ENCODE data around the gene DGKZ.
"Not testable (repeated sequence)": the region's sequence is repeated elsewhere in the genome, so short reads cannot be mapped to it uniquely, and the experiment has no call there.

The DGKZ gene

DNA sequence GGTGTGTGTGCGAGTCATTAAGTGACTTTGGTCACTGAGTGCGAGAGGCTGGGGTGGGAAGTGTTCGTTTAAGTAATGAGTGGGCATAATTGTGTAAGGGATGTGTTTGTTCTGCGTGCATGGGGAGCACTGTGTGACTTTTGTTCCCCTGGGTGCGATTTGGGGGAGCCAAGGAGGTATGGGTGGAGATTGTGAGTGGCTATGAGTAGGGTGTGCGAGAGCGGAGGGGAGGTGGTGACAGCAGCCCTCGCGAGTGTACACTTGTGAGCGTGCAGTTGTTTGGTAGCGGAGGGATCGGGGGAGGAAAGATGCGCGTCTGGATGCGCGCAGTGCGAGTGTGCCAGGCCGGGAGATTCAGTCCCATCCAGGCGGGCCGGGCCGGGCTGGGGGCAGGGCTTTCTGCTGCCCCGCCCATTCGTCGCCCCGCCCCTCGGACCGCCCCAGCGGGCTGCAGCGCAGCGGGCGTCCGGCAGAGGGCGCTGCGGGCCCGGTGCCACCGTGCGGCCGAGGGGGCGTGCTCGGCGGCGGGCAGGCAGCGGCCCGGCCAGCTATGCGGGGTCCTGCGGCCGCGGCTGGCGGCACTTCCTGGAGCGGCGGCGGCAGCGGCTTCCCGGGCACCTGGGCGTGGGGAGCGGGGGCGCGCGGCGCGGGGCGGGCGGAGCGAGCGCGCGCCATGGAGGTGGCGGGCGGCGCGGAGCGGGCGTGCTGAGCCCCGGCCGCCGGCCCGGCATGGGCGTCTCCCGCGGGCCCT lies at the start of gene DGKZ:
Gene DGKZ (plus strand): TSS at position 578 of the 751 bp plus-strand sequence. CDS start 197 bp downstream, outside the sequence.
- Histone ChIP-seq H3K36me3 (peaks cover 23% of the 10 kb centered on the region), H3K4me1 (ENCODE audit: control insufficient read depth in 1 of 2, insufficient read depth in 1 of 2, low read depth in 1 of 2, low read length in 1 of 2) (peaks cover 89 to 94% of the 10 kb centered on the region in 2 experiments)
- TF ChIP-seq, protein P1, sequence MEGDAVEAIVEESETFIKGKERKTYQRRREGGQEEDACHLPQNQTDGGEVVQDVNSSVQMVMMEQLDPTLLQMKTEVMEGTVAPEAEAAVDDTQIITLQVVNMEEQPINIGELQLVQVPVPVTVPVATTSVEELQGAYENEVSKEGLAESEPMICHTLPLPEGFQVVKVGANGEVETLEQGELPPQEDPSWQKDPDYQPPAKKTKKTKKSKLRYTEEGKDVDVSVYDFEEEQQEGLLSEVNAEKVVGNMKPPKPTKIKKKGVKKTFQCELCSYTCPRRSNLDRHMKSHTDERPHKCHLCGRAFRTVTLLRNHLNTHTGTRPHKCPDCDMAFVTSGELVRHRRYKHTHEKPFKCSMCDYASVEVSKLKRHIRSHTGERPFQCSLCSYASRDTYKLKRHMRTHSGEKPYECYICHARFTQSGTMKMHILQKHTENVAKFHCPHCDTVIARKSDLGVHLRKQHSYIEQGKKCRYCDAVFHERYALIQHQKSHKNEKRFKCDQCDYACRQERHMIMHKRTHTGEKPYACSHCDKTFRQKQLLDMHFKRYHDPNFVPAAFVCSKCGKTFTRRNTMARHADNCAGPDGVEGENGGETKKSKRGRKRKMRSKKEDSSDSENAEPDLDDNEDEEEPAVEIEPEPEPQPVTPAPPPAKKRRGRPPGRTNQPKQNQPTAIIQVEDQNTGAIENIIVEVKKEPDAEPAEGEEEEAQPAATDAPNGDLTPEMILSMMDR (IDR thresholded peaks at IDR 0.05), result peak; percentile 99

GRCh38 chr11:46298699-46299433 lies 48.4 kb upstream of the DGKZ start:
- Histone ChIP-seq H3K27ac (no peak overlapping the region), H3K27me3 (peaks cover 64% of the 10 kb centered on the region), H3K9me3 (no peaks in the 10 kb centered on the region), H3K4me3 (ENCODE audit: low read depth in 1 of 2, low read length in 1 of 2) (no peak overlapping the region), H3K4me1 (ENCODE audit: control insufficient read depth in 1 of 2, insufficient read depth in 1 of 2, low read depth in 1 of 2, low read length in 1 of 2) (peaks cover 8 to 11% of the 10 kb centered on the region in 2 experiments), H3K36me3 (no peaks in the 10 kb centered on the region)
- TF ChIP-seq, protein P1 (IDR thresholded peaks at IDR 0.05), result no peak

More for the DNA sequence above, at the start of gene DGKZ:
- peak within 1 kb of the TSS; percentile 94 for H3K27ac ChIP-seq
- no peaks in the 10 kb centered on the region for H3K27me3 ChIP-seq
- H3K9me3 ChIP-seq, result no peaks in the 10 kb centered on the region
- H3K4me3 ChIP-seq (ENCODE audit: low read depth in 1 of 2, low read length in 1 of 2), result peak within 1 kb of the TSS; percentile 93 to 97

- TF ChIP-seq, protein P1 (IDR thresholded peaks at IDR 0.05), result no peak
- Histone ChIP-seq H3K27ac (no peak overlapping the region), H3K4me3 (ENCODE audit: low read depth in 1 of 2, low read length in 1 of 2) (no peak overlapping the region), H3K27me3 (peaks cover 57% of the 10 kb centered on the region), H3K36me3 (no peaks in the 10 kb centered on the region), H3K9me3 (no peaks in the 10 kb centered on the region), H3K4me1 (ENCODE audit: control insufficient read depth in 1 of 2, insufficient read depth in 1 of 2, low read depth in 1 of 2, low read length in 1 of 2) (peaks cover 8 to 11% of the 10 kb centered on the region in 2 experiments)
Observed at GRCh38 chr11:46299451-46299961, 47.8 kb upstream of the DGKZ start.

DNA sequence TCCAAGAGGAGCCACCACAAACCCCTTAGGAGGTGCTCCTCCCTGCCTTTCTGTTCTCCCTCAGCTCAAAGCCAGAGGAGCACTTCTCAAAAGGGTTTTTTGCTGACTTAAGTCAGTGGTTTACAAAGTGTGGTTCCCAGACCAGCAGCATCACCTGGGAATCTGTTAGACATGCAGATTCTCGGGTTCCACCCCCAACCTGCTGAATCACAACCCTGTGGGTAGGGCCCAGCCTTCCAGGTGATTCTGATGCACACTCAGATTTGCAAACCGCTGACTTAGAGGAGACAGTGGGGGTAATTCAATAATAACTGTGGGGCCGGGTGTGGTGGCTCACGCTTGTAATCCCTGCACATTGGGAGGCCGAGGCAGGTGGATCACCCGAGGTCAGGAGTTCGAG lies 47.0 kb upstream of the DGKZ start:
- peaks cover 50% of the 10 kb centered on the region for H3K27me3 ChIP-seq
- H3K36me3 ChIP-seq, result no peaks in the 10 kb centered on the region
- peaks cover 8 to 11% of the 10 kb centered on the region in 2 experiments for H3K4me1 ChIP-seq (ENCODE audit: control insufficient read depth in 1 of 2, insufficient read depth in 1 of 2, low read depth in 1 of 2, low read length in 1 of 2)
- H3K4me3 ChIP-seq (ENCODE audit: low read depth in 1 of 2, low read length in 1 of 2), result no peak overlapping the region
- TF ChIP-seq, protein P1 (IDR thresholded peaks at IDR 0.05), result no peak
- H3K27ac ChIP-seq, result no peak overlapping the region
- no peaks in the 10 kb centered on the region for H3K9me3 ChIP-seq

DNA sequence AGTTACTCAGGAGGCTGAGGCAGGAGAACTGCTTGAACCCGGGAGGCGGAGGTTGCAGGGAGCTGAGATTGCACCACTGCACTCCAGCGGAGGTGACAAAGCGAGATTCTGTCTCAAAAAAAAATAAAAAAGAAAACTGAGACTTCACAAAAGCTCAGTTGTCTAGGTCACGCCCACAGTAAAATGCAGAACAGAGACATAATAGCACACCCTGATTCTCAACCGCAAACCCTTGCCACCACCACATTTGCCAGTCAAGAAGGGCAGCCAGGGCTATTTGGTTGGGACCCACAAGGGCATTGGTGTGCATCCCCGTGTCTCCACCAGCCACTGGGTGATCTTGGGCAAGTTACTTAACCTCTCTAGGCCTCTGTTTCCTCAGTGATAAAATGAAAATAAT lies 44.4 kb upstream of the DGKZ start:
- H3K27ac ChIP-seq, result no peak overlapping the region
- H3K9me3 ChIP-seq, result no peaks in the 10 kb centered on the region
- H3K27me3 ChIP-seq, result peaks cover 24% of the 10 kb centered on the region
- TF ChIP-seq, protein P1 (IDR thresholded peaks at IDR 0.05), result no peak
- no peaks in the 10 kb centered on the region for H3K4me1 ChIP-seq (ENCODE audit: control insufficient read depth in 1 of 2, insufficient read depth in 1 of 2, low read depth in 1 of 2, low read length in 1 of 2)
- no peaks in the 10 kb centered on the region for H3K36me3 ChIP-seq
- no peak overlapping the region for H3K4me3 ChIP-seq (ENCODE audit: low read depth in 1 of 2, low read length in 1 of 2)

DNA sequence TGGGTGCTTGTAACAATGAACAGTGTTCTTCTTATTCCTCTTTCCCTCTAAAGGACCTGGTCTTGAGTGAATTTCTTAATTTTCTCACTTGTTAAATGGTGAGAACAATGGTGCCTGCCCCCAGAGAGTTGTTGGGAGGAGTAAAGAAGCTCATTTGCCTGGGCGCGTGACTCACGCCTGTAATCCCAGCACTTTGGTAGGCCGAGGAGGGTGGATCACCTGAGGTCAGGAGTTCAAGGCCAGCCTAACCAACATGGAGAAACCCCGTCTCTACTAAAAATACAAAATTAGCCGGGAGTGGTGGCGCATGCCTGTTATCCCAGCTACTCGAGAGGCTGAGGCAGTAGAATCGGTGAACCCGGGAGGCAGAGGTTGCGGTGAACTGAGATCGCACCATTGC lies 43.2 kb upstream of the DGKZ start:
- H3K27ac ChIP-seq; H3K4me1 ChIP-seq (ENCODE audit: control insufficient read depth in 1 of 2, insufficient read depth in 1 of 2, low read depth in 1 of 2, low read length in 1 of 2); H3K9me3 ChIP-seq; H3K36me3 ChIP-seq; H3K4me3 ChIP-seq (ENCODE audit: low read depth in 1 of 2, low read length in 1 of 2): not testable (repeated sequence)
- peaks cover 13% of the 10 kb centered on the region for H3K27me3 ChIP-seq
